IPS-18c (cell line): ENCODE measurements around the gene LIN52.

Experiments used
- H3K4me3 ChIP-seq: 2 replicates; pipeline ENCODE4 v1.7.0; 2013; ENCODE audit warnings: low read depth, mild to moderate bottlenecking, low read length, moderate library complexity; ENCODE audit not compliant: insufficient read depth
- H3K9me3 ChIP-seq: one replicate; pipeline ENCODE4 v1.6.1; 2013; ENCODE audit warnings: mild to moderate bottlenecking, low read length, moderate library complexity; ENCODE audit not compliant: control insufficient read depth, insufficient read depth

LIN52 gene

DNA sequence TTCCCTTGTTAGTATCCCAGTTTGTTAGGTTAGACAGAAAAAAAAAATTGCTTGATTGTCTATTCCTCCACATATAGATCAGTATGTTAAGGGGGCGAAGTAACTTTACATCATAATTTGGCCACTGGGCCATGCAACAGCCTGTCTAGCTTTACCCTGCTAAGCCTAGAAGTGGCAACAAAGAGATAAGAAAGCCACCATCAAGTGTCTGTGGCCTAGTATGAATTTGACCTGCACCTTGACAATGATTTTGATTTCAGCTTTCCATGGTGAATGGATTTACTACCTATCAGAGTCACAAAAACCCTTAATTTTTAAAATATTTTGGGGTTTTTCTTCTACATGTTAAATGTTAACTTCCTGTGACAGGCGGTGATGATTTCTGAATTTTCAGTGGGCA is 63.9 kb downstream of the LIN52 start:
- Histone ChIP-seq H3K4me3 (no peak overlapping the region), H3K9me3 (no peaks in the 10 kb centered on the region)

DNA sequence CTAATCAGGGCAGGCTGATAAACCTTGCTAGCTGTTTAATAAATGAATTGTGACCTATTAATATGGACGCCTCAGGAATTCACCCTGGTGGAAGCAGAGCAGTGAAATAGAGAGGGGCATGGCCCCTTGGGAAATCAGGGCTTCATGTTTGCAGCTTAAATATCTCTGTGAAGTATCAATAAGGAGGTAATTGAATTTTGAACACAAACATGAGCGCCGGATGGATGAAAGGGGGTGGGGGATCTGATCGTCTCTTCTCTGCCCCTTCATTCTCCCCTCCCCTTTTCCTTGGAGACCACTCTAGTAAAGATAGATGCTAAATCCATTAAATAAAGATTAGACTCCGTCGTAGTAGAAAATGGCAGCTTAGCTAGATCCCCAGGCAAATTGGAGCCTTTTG is 70.5 kb downstream of the LIN52 start:
- Histone ChIP-seq H3K4me3 (no peak overlapping the region), H3K9me3 (no peaks in the 10 kb centered on the region)

DNA sequence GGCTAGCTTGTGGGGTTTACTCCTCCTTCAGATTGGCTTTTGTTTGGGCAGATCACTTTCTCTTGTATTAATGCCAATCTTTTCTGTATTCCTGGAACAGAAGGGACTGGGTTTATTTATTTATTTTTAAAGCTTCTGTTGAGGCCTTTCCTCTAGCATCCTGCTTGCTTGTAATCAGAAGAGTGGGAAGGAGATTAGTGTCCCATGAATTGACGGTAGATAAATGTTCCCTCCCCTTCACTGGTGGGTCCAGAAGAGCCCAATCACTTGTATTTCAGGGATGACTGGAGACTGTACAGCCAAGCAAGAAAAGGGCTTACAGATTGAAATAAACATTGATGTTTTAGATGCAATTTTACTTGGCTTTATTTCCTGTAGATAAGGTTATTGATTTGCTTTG is 71.0 kb downstream of the LIN52 start:
- H3K9me3 ChIP-seq, result no peaks in the 10 kb centered on the region
- H3K4me3 ChIP-seq, result no peak overlapping the region

DNA sequence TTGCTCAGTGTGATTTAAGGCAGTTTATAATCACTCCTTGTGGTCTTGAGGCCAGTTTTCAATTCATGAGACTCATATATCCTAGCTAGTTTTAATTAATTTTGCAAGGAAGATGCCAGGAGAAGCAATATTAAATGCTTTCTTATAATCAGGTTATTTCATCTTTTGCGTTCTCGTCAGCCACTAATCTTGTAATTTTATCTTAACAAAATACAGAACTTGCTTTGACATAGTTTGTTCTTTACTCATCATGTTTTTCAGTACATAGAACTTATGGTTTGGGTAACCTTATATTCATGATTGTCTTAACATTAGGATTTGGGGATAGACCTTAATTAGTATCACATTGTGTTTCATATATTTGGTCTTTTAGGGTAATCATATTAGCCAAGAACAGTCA is 76.0 kb downstream of the LIN52 start:
- no peaks in the 10 kb centered on the region for H3K9me3 ChIP-seq
- no peak overlapping the region for H3K4me3 ChIP-seq

DNA sequence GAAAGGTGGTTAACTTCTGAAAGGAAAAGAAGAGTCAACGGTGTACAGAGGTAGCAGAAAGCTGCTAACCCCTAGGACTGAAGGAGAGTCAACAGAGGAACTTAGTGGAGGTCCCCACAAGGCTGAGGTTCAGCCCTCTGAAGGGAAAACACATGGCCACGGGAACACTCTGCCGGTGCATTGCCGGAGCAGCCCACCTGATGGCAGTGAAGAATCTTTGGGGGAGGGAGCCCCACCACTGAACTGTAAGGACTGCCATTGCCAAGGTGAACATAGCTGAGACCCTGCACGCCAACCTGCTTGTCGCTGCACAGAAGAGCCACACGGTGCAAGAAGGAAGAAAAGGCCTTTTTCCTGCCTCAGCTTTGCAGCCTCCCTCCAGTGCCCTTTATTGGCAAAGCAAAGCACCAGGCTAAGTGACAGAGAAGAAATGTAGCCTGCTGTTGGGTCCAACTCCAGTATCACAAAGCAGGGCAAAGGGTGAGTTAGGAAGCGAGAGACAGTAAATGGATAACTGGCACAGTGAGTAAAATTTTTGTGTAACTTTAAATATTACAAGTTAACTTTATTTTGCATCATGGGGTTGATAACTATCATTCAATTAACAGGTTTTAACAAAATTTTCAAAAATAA is 76.9 kb downstream of the LIN52 start:
- Histone ChIP-seq H3K4me3 (no peak overlapping the region), H3K9me3 (no peaks in the 10 kb centered on the region)

DNA sequence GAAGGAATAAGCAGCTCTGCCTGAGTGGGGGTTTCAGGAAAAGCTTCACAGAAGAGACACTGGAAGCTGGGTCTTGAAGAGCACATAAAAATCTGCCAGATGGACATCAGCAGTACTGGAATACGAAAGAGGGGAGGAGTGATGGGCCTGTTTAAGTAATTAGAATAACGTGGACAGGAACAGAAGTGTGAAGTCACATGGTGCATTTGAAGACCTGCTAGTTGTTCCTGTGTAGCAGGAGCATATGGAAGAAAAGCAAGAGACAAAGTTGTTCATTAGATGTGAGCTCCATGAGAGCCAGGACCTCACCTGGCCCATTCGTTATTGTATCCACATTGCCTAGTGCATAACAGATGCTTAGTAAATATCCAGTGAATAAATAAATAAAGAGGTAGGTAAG is 85.2 kb downstream of the LIN52 start:
- Histone ChIP-seq H3K4me3 (no peak overlapping the region), H3K9me3 (no peaks in the 10 kb centered on the region)

DNA sequence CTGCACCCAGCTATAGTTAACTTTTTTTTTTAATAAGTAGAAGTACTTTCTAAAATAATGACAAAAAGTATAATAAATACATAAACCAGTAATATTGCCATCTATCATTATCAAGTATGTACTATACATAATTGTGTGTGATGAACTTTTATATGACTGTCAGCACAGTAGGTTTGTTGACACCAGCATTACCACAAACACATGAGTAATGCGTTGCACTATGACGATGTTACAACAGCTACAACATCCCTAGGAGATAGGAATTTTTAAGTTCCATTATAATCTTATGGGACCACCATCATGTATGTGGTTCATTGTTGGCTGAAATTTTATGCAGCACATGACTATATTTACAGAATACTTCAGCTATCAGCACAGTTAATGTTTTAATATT is 91.6 kb downstream of the LIN52 start:
- no peaks in the 10 kb centered on the region for H3K9me3 ChIP-seq
- no peak overlapping the region for H3K4me3 ChIP-seq

DNA sequence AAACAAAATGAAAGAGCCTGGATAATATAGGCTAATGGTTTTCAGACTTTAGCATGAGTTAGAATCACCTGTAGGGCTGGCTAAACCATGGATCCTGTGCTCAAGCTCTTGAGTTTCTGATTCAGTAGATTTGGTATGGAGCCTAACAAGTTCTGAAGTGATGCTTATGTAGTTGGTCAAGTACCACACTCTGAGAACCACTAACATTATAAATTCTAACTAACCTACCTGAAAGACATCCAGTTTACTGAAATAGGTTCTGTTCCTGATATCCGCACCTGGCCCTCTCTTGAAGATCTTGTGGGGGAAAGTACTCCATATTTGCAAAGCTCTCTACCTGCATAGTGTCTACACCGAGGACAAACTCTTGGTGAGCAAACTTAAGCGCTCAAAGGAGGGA is 95.1 kb downstream of the LIN52 start:
- H3K9me3 ChIP-seq, result no peaks in the 10 kb centered on the region
- H3K4me3 ChIP-seq, result no peak overlapping the region

DNA sequence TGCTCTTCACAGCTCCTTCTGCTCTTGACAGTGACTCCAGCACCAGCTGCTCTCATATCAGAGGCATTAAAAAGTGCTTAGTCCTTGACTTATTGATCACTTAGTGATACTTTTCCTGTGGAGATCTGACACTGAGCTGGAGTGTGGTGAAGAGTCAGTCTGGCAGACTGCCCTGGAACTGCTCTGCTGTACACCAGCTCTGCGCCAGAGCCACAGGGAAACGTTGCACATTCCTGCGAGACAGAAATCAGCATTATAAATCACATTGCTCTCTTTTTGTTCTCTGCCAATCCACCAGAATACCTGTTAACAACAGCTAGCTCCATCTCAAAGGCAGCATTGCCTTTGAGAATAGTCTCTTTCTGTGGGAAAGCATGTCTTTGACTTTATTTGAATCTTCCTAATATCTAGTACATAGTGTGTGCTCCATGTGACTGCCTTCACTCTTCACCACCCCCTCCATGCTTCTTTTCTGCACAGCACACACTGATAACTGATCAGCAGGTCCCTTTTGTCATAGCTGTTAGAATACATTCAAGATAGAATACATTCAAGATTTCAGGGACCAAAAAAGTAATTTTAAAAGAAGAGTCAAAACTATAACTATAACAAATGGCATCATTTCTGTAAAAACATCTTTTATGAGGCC is 106.3 kb downstream of the LIN52 start:
- Histone ChIP-seq H3K4me3 (no peak overlapping the region), H3K9me3 (no peaks in the 10 kb centered on the region)

DNA sequence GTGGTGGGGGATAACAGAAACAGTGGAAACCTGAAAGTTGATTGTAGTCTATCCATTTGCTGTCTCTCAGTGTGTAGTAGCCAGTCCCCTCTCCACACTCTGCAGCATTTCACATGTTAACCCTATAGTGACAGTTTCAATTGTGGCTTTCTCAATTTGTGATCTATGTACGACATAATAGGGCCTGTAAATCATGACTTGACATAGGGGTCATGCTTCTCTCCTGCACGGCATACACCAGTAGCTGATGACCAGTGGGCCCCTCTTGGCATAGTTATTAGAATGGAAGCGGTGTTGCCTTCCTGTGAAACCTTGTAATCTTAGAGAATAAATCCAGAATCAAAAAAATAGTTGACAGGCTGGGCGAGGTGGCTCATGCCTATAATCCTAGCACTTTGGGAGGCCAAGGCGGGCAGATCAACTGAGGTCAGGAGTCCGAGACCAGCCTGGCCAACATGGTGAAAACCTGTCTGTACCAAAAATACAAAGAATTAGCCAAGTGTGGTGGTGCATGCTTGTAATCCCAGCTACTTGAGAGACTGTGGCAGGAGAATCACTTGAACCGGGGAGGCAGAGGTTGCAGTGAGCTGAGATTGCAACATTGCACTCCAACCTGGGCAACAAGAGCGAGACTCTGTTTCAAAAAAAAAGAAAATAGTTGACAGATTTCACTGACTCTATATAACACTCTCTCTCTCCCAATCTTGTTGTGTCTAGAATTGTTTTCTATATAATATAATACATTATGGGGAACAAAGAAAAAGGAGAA is 109.9 kb downstream of the LIN52 start:
- H3K9me3 ChIP-seq, result no peaks in the 10 kb centered on the region
- H3K4me3 ChIP-seq, result no peak overlapping the region

DNA sequence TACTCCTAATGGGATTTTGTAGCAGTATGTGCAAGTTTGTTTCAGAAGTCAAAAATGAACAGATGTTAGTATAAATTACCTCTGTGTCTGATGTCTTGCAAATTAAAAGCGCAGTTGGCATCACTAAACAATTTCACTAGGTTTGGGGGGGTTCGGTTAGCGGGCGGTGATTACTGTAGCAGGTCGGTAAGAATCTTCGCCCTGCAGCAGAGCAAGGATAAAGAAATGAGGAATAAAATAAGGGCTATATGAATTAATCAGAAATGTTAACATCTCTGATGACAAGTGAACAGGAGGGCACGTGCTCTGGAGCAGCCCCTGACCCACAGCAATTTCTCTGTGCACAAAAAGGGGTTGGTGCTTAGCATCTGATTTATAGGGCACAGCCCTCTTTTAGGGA is 110.9 kb downstream of the LIN52 start:
- no peak overlapping the region for H3K4me3 ChIP-seq
- H3K9me3 ChIP-seq, result no peaks in the 10 kb centered on the region

DNA sequence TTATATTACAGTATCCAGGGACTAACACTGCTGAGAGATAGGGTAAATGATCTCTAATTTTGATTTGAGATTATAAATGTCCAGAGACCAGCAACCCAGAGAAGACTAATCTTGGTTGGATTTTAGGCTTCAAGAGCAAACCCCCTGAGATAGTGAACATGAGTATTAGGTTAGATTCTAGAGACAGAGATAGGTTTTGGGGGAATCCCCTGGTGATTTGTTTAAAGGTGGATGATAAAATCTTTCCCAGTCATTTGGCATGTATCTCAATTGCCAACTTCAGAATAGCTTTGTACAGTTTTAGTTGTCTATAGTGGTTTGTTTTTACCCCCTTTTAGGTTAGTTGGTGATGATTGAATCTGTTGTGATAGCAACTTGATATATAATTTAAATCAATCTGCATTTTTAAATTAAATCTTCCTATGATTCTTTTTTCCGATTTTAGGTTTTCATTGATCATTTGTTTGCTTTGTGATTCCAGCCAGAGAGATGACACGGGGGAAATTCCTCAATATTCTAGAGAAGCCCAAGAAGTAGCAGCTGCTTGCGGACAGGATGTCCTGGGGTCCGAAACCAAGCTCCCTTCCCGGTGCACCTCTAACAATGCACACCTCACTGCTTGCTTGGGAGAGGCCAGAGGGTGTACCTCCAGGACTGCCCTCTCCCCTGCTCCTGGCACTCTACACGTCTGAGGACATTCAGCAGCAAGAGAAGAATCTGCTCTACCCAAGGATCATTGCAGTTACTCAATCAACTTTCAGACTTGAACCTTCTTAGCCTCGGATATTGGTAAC is 113.9 kb downstream of the LIN52 start:
- no peak overlapping the region for H3K4me3 ChIP-seq
- no peaks in the 10 kb centered on the region for H3K9me3 ChIP-seq

DNA sequence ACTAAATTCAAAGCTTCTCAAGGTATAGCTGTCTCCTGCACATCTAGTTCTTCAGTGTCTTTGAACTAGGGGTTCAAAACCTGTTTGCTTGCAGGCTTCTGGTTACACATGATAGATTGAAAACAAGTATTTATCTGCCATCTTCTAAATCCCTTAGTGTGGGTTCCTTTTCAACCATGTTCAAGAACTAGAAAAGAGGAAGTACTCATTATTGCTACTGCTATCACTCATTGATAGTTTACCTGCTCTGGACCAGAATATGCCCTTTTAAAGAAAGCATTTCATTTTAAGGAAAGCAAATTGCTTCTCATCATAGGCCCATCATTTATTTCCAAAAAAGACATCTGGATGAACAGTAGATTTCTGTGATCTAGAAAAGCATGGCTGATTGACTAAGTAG is 117.4 kb downstream of the LIN52 start:
- H3K9me3 ChIP-seq, result no peaks in the 10 kb centered on the region

DNA sequence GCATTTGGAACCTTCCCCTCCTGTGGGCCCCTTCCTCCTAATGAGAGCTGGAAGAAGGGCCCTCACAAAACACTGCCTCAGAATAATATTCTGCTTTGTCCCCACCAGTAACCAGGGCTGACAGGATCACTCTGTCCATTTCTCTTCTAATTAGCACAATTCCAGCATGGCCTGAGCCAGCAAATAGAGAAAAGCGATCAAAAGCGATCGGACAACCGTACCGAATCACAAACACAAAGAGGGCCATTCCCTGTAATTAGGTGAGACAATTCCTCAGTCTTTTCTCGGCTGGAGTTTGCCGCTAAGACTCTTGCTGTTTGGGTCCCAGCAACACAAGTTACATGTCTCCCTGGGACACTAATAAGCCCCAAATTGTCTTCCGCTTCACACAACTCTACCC is 118.9 kb downstream of the LIN52 start:
- Histone ChIP-seq H3K9me3 (no peaks in the 10 kb centered on the region), H3K4me3 (no peak overlapping the region)

More for the DNA sequence above, 117.4 kb downstream of the LIN52 start:
- no peak overlapping the region for H3K4me3 ChIP-seq

DNA sequence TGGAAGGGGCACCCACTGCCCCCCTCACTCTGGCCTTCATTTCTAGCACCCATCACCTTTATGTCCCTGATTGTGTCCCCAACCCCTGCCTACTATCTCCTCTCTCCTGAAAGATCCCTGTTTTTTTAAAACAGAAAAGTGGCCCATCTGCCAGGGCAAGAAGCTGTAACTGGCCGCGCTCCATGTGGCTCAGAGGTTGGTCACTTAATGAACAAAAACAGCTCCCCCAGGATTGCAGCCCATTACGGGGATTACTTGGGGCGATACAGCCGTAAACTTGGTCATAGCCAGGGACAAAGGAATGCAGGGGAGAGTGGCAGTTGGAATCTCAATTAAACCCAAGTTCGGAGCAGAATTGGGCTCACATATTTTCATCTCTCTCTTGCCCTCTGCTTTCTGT is 119.7 kb downstream of the LIN52 start:
- Histone ChIP-seq H3K9me3 (no peaks in the 10 kb centered on the region), H3K4me3 (no peak overlapping the region)

DNA sequence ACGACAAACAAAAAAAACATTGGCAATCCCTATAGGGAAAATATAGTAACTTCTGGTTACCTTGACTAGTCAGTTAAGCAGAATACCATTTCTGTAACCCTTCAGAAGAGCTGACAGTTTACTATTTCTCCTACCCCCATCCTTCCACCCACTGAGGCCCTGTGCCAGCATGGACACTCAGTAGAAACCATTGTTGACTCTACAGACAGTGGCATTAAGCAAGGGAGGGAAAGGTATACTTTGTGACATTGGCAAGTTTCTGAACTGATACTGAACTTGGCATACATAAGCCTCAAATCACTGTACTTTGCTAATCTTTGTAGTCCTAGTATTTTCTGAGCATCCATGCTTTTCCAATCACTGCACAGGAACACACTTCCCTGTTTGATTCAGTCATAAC is 121.1 kb downstream of the LIN52 start:
- no peak overlapping the region for H3K4me3 ChIP-seq
- H3K9me3 ChIP-seq, result no peaks in the 10 kb centered on the region

DNA sequence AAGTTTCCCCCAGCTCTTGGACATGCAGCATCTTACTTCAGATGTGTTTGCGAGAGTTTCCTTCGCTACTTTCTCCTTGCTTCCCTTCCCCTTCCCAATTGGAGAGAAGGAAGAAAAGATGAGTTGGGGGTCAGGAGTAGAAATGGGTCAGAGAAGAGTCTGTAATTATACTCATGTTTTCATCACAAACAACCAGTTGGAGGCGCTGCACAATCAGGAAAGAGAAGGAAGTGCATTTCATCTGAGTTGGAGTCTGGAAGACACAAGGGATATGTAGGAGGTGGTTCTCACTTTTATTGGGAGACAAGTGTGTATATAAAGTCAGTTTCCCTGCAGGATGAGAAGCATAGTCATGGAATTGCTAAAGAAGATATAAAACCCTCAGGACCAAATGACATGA is 123.2 kb downstream of the LIN52 start:
- no peak overlapping the region for H3K4me3 ChIP-seq
- H3K9me3 ChIP-seq, result no peaks in the 10 kb centered on the region

DNA sequence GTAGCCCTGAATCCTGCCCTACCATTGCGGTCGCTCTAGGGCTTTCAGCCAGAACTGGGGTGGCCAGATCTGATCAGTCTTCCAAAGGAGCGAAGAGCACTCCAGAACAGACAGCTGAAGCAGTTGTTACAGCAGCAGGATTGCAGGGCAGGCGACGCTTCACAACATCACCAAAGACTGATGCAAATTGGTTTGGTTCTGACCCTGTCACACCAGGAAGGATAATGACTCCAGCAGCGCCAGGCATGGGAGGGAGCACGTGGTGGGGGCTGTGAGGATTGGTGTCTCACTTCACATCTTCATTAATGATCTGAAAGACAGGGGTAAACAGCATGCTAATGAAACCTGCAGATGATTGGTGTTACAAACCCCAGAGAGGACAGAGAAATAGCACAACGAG is 123.9 kb downstream of the LIN52 start:
- Histone ChIP-seq H3K9me3 (no peaks in the 10 kb centered on the region), H3K4me3 (no peak overlapping the region)
